ENCODE measurements around the gene FSTL4.

GRCh38 chr5:133297293-133297692 lies 315.0 kb downstream of the FSTL4 start:
- no peak for TF ChIP-seq CTCF (IDR thresholded peaks at IDR 0.05)
- no peak for TF ChIP-seq POLR2A (IDR thresholded peaks at IDR 0.05)
